GM04503 (cell line): ENCODE measurements around the gene HIVEP2.

ENCODE experiments used
- DNase-seq: peaks from one replicate; pipeline ENCODE4 v3.0.0-alpha.2; 2012; ENCODE audit warnings: low read depth

The HIVEP2 gene

DNA sequence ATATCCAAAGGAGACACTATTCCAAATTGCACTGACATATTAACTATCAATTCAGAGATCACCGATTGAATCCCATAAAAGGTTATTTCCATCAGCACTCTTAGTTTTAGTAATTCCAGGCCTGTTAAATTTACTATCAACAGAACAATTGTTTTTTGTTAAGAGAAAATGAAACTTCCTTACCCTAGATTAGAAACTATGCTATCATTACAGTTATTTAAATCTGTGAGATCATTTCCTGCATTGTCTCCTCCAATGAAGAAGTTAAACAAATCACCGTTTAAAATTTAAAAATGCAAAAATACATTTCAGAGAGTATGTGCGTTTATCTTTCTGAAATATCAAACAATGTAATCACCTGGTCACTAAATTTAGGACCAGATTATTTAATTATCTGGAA lies 57.5 kb downstream of the HIVEP2 start:
- DNase-seq: no peak

- DNase-seq: no peak
Measured at GRCh38 chr6:142886431-142887170, 58.4 kb downstream of the HIVEP2 start.

DNA sequence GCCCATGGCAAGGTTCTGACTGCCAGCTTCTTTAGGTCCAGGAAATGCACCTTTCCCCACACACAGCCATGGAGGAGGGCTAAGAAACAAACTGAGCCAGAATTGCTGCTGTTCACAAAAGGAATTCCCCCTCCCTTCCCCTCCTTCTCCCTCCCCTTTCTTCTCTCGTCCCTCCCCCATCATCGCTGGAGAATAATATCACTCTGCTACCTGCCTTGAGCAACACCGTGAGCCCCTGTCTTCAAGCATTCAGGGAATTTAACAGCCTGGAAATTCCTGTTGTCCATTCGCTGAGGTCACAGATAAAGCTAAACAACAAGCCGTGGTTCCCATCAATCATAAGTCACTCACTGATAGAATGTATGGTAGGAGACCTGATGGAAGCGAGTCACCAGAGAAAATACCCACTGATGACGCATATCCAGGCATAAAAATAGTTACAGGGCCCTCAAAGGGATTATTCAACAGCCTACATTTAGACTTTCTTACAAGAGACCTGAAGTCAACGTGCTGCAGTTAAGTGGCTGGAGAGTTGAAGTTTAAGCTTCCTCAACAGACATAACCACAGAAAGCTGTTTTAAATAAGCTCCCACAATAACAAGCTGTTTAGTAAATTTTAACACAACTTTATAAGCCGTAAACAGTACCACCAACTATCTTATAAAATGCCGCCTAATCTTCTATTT lies 59.7 kb downstream of the HIVEP2 start:
- DNase-seq: peak; percentile 92

GRCh38 chr6:142884214-142885035 lies 60.6 kb downstream of the HIVEP2 start:
- no peak for DNase-seq

DNA sequence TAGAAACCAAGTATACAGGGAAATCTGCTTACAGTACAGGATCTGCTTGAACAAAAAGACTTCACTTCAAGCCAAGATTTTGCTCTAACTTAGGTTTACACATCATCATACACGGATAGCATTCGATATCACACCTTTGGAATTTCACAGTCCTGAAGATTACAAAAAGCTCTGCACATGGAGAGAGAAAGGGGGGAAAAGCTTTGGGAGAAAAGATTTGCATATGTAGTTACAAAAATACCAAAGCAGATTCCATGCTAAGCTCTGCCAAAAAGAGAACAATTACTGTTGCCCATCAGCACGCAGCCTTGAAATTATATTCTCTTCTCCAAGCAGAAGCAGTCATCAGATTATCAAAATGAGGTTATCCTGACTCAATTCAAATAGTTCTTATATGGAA lies 62.0 kb downstream of the HIVEP2 start:
- DNase-seq: peak; percentile 61

- DNase-seq: no peak
Measured at GRCh38 chr6:142881761-142882160, 63.2 kb downstream of the HIVEP2 start.

- DNase-seq: no peak
Measured at GRCh38 chr6:142881290-142881689, 63.7 kb downstream of the HIVEP2 start.

DNA sequence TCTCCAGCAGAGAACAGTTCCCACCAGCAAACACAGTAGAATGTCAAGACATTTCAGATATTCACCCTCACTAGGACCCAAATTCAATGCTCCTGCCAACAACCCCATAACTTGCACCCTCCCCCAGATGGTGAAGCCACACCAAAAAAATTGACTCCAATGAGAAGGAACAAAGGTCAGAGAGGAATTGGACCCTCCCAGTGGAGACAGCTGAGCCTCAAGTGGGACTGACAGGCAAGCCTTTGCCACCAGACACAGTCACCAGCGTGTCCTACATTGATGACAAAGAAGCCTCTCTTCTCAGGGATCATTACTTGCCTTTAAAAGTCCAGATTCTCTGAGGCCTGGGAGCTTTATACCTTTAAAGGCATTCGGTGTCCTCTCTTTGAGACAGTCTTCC lies 64.8 kb downstream of the HIVEP2 start:
- no peak for DNase-seq

DNA sequence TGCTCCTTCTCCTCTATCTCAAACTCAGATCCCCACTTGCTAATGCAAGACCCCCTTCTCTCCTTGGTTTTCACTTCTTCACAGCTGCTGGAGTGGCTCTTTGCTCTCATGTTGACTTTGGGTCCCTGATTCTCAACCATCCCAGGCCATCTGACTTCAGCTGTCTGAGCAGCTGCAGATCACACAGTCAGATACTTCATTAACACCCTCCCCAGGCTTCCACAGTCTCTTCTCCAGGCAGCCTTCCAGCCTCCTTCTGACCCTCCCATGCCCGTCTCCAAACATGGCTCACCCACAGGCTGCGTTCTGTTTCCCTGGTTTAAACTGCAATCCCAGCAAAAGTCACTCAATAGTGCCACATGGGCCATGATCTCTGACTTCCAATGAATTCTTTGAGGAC lies 65.4 kb downstream of the HIVEP2 start:
- no peak for DNase-seq

DNA sequence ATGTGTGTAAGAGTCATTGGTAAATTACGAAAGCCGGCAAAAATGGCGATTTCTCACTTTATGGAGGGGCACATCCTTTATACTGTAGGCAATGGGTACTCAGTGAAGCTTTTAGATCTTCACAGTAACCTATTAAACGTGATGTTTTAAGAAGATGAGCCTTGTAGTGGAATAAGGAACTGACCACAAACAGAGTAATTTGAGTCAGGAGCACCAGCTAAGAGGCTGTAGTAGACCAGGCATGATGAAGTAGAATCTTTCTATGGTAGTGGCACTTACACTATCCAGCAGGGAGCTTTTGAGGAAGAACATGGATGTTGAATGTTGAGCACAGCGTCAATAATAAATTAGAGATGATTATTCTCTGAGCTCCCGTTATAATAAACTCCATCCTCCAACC lies 65.9 kb downstream of the HIVEP2 start:
- DNase-seq: no peak

DNA sequence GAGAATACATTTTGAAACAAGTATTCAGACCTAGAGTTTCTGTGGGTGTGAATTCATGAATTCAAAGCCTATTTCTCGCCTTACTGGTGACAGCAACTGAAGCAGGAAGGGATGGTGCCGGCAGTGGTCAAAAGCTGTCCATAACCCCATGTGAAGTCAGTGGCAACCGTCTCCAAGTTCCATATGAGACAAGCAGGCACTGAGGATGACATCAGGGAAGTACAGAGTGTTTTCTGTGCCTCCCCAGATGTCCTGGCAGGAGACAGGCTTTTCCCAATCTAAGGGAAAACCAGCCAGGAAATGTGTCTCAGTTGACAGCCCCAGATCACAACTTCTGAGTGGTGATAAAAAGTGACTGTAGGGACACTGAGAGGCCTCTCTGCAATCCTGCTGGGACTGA lies 66.6 kb downstream of the HIVEP2 start:
- DNase-seq: no peak

DNA sequence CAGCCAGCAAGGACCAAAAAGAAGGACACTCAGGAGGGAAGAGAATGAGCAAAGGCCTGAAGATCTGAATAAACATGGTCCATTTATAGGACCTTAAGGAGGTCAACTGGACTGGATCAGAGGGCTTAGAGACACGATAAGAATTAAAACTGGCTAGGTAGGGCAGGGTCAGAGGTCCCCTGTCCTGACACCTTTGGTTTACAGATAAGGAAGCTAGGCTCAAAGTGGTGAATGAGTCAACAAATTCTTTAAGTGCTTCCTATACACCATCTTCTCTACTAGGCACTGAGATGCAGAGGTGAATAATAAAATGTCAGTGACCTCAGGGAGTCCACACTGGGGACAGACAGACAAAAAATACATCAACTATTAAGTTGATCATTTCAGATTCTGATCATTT lies 70.3 kb downstream of the HIVEP2 start:
- DNase-seq: no peak

GRCh38 chr6:142872376-142872775 lies 72.6 kb downstream of the HIVEP2 start:
- DNase-seq: no peak

GRCh38 chr6:142871910-142872331 lies 73.1 kb downstream of the HIVEP2 start:
- peak; percentile 77 for DNase-seq

DNA sequence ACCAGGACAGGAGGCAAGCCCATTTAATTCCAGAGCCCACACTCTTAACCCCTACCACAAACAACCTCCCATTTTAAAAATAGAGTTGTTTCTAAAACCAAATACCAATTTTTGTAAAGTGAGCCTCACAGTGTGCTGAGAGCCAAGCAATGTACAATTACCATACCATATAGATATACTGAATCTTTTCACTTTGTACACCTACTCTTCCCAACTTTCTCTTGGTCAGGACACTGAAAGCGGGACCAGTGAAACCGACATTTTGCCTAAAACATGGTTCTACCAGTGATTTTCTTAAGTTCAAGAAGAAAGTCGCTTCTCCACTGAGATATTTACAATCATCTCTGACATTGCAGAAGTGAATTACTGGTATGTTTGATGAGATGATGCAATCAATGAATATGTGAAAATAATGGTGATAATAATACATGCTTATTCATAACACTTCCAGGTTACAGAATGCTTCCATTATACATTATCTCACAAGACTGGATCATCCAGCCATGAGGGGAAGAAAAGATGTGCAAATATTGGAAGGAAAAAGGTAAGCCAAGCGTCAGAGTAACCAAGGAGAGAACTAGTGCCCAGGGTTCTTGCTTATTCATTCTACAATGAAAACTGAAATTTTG lies 74.1 kb downstream of the HIVEP2 start:
- no peak for DNase-seq

DNA sequence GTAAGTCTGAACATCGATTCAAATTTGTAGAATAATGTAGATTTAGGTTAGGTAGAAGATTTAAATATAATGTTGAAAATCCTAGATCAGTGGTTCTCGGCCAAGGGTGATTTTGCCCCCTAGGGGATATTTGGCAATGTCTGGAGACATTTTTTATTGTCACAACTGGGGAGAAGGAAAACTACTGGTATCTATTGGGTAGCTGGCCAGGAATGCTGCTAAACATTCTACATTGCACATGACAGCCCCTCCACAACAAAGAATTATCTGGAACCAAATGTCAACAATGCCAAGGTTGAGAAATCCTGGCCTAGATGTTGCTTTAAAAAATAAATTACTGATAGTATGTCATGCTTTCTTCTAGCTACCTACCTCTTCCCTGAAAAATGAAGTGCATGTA lies 76.1 kb downstream of the HIVEP2 start:
- no peak for DNase-seq

GRCh38 chr6:142867988-142868812 lies 76.8 kb downstream of the HIVEP2 start:
- DNase-seq: no peak

DNA sequence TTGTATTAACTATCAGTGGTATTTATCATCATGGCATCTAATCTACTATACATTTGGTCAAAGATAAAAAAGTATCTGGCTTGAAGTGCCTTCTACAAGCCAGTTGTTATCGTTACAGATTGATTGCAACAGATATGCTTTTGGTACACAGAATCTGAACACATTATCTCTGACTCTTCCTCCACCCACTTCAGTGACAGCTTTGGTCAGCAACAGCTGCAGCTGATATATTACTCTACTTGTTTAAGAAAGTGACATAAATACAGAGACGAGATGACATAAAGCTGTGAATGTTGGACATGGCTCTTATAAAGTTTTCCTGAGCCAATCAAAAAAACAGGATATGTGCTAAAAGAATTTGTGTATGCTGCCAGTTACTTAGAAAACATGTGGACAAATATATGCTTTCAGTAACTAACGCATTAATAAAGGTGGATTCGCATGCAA lies 77.6 kb downstream of the HIVEP2 start:
- no peak for DNase-seq

GRCh38 chr6:142863981-142864380 lies 81.0 kb downstream of the HIVEP2 start:
- DNase-seq: no peak

GRCh38 chr6:142861711-142862110 lies 83.3 kb downstream of the HIVEP2 start:
- DNase-seq: no peak

GRCh38 chr6:142860498-142860897 lies 84.5 kb downstream of the HIVEP2 start:
- no peak for DNase-seq
